GM10266 (cell line): Measurements from ENCODE around the gene SDHB.

Experiments
- DNase-seq: peaks from one replicate; pipeline ENCODE4 v3.0.0; 2012; ENCODE audit errors: extremely low spot score
- CTCF ChIP-seq: IDR thresholded peaks from 2 replicates; pipeline ENCODE4 v1.5.1; 2012; ENCODE audit warnings: mild to moderate bottlenecking, low read depth; ENCODE audit not compliant: control insufficient read depth, insufficient read depth; ENCODE audit errors: missing control alignments

The SDHB gene

GRCh38 chr1:17053685-17054410 is at the start of gene SDHB:
Gene SDHB (minus strand): TSS chr1:17054032. CDS start chr1:17054019, 13 bp downstream.
- DNase-seq, result peak; percentile 95
- no peak for TF ChIP-seq CTCF

DNA sequence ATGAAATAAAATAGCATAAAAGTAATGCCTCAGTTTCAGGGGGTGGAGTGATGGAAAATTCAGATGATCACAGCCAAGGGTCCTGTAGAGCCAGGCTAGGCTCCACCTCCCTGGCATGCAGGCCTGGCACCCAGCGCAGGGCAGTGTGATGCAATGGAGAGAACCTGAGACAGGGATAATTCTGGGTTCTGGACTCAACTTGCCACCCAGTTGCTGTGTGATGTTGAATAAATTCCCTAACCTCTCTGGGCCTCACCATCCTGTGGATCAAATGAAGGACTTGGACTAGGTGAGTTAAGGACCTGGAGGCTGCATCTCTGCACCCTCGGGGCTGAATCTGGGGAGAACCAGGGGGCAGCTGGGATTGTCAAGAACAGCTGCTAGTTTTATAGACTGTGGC is 48.4 kb upstream of the SDHB start:
- no peak for DNase-seq
- no peak for TF ChIP-seq CTCF

GRCh38 chr1:17101261-17101660 is 47.4 kb upstream of the SDHB start:
- DNase-seq, result no peak
- no peak for TF ChIP-seq CTCF

DNA sequence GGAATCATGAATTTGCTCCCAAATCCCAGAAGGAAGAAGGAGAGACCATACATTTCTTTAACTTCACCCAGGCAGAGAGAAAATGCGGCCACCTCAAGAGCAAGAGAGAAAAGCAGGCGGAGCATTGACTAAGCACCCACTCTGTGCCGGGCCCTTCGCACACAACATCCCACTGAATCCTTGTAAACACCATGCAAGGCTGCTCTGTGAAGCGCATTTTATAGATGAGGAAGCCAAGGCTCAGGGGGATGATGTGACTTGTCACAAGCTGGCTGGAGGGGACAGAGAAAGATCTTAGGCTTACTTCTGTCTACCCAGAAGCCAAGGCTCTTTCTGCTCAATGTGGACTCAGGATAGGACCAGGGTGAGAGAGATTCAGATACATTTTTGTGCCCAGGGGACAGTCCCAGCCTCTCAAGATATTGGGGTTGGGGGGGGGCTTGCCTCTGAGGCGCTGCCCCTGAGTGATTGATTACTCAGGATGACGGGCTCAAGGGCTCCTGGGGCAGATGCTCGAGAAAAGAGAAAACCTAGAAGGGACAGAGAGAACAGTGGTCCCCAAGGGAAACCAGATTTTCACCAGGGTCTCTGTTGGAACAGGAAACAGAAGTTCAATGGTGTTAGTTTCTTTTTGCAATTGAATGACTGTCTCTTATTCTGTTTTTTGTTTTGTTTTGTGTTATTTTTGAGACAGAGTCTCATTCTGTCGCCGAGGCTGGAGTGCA is 45.9 kb upstream of the SDHB start:
- no peak for TF ChIP-seq CTCF
- no peak for DNase-seq

DNA sequence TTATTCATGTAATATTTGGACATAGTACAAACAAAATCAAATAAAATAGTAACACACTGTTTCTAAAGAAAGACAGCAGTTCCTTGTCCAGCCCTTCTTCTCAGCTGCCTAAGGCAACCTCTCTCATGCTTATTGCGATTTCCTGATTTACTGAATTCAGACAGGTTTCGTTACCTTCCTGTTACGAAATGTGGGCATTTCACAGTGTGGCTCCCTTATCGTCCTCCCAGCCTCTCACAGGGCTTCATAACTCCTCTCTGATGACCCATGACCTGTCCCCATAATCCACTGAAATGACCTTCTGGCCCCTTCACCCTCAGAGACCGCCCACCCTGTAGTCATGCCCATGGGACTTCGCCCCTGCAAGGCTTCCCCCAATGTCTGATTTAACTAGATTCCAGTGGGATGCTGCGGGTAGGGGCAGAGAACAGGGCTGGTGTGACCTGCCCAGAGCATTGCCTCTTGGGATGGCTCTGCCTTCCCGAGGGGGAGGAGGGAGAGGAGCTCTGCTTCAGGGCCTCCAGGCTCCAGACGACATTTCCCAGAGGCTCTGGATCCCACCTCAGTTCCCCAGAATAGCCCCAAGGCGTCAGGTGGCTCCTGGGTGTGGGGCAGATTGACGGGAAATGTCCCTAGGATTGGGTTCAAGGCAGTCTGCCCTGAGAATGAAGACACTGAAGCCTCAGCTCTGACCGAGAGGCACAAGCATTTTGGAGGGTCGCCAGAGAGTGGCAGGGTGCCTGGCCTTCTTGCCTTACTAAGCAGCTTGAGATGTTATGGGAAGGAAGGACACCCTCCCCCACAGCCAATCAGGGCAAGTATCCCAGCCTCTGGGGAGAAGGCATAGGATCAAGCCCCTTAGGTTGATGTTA is 44.9 kb upstream of the SDHB start:
- TF ChIP-seq CTCF, result no peak
- DNase-seq, result no peak

DNA sequence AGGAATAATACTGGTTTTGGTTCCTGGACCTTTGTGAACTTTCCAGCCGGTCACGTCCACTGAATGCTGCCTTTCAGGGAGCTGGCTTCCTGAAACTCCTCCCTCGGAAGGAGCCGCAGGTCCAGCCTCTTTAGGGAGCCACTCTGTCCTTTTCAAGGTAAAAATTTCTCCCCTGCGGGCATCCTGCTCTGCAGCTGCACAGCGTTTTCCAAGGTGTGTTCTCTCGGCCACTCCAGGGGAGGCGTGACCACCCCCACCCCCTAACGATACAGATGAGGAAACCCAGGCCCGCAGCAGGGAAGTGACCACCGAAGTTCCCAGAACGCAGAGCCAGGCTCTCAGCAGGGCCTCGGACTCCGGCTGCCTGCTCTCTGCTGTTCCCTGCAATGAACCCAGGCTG is 44.0 kb upstream of the SDHB start:
- DNase-seq, result no peak
- TF ChIP-seq CTCF, result no peak
